IPS-NIHi11 (cell line): ENCODE results near the gene STAB2.
A peak's percentile ranks its signal among the peaks of the same experiment; 100 is the strongest.

Experiments used
- DNase-seq: peaks from one replicate; pipeline ENCODE4 v3.0.0; 2012; ENCODE audit warnings: mixed read lengths, low spot score

STAB2 gene, protein sequence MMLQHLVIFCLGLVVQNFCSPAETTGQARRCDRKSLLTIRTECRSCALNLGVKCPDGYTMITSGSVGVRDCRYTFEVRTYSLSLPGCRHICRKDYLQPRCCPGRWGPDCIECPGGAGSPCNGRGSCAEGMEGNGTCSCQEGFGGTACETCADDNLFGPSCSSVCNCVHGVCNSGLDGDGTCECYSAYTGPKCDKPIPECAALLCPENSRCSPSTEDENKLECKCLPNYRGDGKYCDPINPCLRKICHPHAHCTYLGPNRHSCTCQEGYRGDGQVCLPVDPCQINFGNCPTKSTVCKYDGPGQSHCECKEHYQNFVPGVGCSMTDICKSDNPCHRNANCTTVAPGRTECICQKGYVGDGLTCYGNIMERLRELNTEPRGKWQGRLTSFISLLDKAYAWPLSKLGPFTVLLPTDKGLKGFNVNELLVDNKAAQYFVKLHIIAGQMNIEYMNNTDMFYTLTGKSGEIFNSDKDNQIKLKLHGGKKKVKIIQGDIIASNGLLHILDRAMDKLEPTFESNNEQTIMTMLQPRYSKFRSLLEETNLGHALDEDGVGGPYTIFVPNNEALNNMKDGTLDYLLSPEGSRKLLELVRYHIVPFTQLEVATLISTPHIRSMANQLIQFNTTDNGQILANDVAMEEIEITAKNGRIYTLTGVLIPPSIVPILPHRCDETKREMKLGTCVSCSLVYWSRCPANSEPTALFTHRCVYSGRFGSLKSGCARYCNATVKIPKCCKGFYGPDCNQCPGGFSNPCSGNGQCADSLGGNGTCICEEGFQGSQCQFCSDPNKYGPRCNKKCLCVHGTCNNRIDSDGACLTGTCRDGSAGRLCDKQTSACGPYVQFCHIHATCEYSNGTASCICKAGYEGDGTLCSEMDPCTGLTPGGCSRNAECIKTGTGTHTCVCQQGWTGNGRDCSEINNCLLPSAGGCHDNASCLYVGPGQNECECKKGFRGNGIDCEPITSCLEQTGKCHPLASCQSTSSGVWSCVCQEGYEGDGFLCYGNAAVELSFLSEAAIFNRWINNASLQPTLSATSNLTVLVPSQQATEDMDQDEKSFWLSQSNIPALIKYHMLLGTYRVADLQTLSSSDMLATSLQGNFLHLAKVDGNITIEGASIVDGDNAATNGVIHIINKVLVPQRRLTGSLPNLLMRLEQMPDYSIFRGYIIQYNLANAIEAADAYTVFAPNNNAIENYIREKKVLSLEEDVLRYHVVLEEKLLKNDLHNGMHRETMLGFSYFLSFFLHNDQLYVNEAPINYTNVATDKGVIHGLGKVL (N-terminal part only)

DNA sequence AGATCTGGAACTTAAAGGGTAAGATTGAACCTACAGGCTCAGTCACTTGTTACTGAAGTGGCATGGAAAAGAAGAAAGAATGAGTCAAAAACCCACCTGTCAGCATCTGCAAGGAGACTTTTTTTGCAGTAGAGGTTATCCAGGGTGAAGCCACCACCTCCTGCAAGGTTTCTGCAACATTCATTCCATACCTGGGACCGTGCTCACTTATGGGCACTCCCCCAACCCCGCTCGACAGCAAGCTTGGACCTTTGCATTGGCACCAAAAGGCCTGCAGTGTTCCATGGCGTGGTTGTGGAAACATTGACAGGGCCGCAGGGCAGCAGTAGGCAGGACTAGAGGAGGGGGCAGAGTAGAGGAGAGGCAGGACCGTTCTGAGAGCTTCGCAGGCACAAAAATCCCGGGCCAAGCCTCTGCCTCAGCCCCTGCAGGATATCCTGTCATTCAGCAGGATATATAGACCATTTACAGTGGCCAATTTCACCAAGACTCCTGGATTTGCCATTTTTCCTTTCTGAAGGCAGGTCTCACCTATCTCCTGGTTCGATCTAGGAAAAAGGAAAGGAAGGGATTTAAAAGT is at the start of gene STAB2:
STAB2 (plus strand) TSS at position 483 of the 580 bp plus-strand sequence. CDS start 204 bp downstream, outside the sequence.
- DNase-seq = no peak

DNA sequence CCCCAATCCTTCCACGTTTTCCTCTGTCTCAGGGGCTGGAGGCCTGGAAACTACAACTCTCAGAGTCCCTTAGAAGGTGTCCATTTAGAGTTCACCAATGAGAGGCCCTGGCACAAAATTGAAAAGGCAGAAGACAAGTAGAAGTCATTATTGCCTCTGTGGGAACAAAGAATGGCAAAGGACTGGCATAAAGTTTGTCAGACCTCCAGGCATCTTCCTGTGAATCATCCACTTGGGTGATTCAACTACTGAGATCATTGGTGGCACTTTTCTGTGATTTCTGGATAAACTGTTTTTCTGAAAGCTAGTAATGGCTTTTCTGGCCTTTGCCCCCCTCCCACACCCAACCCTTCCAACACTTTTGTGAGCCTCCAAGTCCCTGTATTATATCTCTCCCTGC is 48.7 kb upstream of the STAB2 start:
- no peak for DNase-seq

DNA sequence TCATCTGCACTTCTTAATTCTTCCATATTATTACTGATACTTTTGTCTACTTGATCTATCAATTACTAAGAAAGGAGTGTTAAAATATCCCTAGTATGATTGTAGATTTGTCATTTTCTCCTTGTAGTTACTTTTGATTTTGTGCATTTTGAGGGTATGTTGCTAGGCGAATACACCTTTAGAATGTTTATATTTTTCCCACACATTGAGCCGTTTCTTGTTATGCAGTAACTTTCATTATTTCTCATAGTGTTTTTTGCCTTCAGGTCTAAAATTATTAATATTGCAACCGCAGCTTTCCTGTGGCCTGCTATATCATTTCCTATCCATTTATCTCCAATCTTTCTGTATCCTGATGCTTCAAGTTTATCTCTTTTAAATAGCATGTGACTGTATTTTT is 46.8 kb upstream of the STAB2 start:
- no peak for DNase-seq

DNA sequence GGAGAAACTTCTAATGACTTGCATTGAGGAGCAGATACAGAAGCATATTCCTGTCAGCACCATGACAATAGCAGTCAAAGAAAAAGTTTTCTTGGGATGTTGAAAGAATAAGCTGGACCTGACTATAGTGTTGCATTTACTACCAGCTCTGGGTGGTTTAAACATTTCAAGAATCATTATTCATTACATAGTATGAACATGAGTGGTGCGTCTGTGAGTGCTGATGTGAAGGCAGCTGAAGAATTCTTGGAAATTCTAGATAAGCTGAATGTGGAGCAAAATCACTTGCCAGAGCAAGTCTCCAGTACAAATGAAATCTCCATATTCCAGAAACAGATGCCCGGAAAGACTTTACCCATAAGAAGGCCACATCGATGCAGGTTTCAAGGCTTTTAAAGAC is 45.0 kb upstream of the STAB2 start:
- DNase-seq = no peak

DNA sequence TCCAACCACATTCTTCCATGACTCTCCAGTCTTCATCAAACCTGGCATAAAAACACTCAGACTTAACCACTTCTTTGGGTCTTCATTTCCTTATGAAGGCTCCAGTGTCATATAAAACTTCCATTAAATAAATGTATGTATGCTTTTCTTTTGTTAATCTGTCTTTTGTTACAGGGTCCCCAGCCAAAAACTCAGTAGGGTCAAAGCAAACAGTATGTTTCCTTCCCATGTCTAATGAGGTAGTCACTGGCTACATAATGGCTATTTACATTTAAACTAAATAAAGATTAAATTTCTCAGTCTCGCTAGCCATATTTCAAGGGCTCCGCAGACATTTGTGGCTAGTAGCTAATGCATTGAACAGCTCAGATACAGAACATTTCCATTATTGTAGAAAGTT is 40.1 kb upstream of the STAB2 start:
- DNase-seq = no peak

DNA sequence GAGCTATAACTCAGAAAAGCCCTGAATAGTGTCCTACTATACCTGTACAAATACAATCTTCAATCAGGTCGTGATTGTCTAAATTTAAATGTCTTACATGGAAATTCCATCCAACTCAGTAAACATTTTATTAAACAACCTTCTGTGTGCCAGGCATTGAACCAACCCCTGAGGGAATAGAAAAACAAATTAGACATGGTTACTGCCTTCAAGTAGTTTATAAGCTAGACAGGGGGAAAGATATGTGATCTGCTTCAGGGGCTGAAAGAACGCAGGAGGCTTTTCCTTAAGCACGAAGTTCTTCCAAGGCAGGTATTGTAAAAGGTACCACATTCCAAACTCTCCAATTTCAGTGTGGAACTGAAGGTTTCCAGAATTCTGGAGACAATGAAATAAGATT is 39.7 kb upstream of the STAB2 start:
- DNase-seq = no peak

DNA sequence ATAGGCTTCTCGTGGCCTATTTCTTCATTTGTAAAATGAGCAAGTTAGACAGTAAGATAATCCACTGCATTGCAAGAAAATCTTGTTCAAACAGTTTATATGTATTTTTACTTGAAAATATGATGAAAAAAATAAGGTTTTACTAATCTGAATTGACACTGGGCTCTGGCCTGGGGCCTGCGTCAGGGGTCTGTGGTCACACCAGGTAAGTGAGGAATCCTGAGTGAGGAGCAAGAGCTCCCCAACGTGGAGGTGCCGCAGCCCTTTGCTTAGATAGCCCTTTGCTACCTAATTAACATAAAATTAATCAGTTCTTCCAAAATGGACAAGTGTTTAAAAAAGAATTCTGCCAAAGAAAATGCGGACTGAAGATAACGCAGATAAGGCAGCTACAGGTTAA is 39.1 kb upstream of the STAB2 start:
- DNase-seq = peak; percentile 22

DNA sequence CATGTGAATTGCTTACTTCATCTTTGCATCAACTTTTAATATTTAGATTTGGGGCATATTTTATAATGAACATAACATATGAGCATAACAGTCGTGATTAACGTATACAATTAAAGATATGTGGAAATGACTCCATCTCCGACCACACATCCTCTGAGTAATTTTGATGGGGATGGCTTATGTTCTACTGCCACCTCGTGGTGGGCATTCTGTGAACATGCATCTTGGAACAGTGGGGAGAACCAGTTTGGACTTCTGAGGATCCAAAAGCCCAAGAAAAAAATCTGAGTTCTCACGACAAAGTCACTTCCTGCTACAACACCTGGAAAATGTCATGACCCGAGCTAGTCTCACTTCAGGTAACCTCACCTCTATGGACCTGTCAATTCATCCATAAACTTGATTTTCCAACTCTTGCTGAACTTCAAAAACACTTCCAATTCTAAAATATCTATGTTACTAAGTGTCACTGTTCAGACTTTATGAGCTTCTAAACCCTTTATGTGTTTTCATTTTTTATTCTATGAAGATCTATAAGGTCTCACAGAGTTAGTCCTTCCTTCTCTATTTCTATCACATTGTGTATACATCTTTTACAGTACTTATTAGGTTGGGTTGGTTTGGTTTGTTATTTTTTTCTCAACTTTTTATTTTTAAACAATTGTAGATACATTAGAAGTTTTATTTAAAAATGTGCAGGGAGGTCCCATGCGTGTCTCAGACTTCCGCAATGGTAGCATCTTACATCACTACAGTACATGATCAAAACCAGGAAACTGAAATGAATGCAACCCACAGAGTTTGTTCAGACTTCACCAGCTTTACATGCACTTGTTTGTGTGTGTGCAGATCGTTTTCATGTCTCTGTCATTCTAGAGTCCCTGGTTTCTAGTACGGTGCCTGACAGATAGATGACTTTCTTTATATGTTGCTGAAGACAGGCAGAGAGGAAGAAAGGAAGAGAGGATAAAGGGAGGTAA is 38.2 kb upstream of the STAB2 start:
- DNase-seq = peak; percentile 73

DNA sequence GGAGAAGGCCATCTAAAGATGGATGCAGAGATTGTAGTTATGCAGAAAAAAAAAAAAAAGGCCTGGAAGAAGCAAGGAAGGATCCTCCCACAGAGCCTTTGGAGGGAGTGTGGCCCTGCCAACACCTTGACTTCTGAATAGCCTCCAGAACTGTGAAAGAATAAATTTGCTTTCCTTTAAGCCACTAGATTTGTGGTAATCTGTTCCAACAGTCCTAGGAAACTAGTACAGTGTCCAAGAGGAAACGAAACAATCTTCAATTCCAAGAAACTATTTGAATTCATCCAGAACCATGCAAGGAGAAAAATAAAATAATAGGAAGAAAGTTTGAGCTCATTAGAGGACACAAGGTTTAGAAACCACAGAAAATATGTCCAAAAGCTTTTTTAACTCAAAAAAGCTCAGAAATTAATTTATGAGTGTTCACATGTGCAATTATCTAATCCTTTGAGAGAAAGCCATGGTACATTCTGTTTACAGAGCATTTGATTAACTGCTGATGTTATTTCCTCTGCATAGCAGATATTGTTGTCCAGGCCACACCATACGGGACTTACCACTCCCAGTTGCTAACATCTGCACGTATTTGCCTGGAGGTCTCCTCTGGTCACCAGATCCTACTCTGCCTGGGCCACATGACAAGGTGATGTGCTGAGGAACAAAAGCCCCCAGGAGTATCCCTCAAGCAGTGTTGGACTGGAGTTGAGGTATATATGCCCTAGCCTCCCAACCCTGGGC is 30.0 kb upstream of the STAB2 start:
- no peak for DNase-seq

DNA sequence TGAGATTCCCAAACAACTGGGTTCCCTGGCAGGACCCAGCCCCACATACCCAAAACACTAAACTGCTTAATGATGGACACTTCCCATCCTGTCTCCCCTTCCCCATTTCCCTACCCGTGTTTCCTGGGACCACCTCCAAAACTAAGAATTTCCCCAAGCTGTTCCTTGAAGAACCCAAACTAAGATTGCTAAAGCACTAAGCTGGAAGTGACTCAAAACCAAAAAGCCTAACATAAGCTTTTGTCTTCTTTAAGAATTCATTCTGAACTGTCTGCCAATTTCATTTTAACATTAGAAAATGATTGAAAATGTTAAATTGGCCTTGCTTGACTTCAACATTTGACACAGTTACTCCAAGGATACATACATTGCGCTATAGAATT is 29.5 kb upstream of the STAB2 start:
- DNase-seq = no peak

DNA sequence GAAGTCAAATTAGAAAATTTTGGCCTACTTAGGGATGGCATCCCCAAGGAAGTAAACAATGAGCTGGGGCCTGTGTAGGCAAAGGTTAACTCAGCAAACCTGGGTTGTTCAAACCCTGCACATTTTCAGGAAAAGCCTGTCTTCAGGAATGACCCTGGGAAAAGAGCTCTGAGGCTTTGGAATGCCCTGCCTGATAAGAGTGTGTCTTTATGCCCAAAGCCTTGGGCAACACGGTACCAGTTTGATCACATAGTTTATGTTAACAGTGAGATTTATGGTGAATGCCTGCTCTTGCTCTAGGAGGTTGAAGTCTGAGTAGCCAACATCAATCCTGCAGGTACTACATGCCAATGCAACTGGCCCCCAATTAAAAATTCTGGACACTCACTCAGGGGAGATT is 28.2 kb upstream of the STAB2 start:
- DNase-seq = no peak

DNA sequence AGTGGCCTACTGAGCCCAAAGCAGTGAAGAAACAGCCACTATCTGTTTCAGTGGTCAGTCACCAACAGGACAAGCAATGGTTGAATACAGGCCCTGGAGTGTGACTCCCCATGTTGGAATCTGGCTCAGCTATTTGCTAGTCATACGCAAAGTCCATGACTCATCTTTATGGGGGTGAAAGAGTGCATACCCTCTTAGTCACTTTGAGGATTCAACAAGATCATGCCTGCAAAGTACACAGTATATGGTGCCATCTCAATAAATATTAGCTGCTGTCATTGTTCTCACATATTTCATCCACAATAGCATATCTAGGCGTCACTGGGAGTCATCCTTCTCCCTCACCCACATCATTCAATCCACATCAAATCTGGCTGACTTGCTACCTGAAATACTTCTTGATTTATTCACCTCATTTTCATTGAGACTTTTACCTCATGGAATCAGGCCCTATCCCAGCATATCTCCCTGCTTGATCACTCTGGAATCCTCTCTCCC is 26.4 kb upstream of the STAB2 start:
- DNase-seq = no peak

DNA sequence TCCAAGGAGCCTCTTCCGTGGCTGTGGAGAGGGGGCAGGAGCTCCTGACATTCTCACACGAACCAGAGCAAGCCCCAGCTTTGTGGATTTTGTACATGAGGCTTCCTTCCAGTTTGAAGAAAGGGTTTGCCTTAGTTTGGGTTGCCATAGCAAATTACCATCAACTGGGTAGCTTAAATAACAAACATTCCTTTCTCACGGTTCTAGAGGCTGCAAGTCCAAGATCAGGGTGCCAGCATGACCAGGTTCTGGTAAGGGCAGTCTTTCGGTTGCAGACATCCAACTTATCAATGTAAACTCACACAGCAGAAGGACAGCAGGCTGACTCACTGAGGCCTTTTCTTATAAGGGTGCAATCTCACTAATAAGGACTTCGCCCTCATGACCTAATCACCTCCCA is 25.9 kb upstream of the STAB2 start:
- no peak for DNase-seq

DNA sequence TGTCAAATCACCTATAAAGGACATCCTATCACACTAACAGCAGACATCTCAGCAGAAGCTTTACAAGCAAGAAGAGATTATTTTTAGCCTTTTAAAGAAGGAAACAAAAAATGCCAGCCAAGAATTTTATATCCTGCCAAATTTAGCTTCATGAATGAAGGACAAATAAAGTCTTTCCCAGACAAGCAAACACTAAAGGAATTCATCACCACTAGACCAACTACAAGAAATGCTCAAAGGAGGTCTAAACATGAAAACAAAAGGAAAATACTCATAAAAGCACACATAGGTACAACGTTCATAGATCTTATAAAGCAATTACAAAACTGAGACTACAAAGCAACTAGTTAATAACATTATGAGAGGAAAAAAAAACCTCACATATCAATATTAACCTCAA is 20.7 kb upstream of the STAB2 start:
- DNase-seq = no peak

DNA sequence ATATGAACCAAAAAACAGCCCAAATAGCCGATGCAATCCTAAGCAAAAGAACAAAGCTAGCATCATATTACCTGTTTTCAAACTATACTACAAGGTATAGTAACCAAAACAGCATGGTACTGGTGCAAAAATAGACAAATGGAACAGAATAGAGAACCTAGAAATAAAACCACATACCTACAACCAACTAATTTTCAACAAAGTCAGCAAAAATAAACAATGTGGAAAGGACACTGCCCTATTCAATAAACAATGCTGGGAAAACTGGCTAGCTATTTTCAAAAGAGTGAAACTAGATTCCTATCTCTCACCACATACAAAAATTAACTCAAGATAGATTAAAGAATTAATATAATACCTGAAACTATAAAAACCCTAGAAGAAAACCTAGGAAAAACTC is 17.8 kb upstream of the STAB2 start:
- no peak for DNase-seq

DNA sequence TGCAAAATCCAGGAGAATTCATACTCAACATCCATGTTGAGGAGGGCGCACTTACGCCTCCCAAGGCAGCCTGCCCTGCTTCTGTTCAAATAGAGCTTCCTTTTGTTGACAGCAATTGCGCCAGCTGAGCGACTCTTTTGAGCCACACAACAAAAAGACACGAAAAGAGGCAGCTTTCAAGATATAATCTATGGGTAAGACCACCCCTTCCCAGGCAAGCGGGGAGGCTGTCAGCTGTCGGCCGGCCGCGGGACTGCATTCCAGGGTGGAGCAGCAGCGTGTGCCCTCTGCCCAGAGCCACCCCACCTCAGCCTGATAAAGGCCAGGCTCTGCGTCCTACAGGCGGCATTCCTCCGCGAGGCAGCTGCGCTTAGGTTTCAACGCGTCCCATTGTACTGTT is 15.8 kb upstream of the STAB2 start:
- DNase-seq = peak; percentile 39

DNA sequence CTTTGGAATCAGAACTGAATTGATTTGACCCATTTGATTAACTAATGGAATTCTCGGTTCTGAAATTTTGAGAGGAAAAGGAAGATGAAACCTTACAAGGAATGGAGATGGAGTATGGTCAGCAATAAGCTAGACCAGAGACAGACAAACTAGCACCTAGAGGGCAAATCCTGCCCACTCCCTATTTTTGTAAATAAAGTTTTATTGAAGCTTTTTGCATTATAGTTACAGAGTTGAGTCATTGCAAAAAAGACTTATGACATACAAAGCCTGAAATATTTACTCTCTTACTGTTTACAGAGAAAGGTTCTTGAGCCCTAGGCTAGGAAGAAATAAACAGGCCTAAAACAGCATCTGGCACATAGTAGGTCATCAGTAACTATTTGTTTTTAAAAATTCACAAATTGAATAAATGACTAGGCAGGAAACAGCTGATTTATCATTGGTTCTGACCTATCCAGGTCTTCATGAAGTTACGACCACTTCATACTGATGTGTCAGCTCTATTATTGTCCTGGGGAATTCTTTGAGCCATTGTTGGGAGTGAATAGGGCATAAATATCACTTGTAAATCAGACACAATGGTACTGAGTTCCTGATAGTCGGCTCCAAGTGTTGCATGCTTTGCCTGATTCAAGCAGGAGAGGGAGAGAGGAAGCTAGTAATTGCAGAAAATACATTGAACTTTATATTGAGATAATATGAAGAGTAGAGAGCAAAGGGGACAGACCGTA is 14.6 kb upstream of the STAB2 start:
- DNase-seq = no peak

DNA sequence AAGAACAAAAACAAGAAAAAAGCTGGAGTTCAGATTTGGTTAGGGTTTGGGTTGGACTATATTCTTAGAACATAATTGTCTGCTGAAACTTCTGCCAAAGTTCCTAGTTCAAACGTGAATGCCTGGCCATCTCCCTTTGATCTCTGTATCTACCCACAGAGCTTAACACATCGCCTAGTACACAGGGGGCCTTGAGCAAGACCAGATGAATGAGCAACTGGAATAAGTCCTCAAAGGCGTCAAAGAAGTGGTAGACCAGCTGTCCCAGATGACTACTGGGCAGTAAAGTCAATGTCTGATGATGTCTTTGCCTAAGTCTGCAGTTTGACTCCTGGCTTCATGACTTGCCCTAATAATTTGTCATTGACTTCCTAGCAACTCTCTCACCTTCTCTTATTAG is 13.9 kb upstream of the STAB2 start:
- DNase-seq = no peak

DNA sequence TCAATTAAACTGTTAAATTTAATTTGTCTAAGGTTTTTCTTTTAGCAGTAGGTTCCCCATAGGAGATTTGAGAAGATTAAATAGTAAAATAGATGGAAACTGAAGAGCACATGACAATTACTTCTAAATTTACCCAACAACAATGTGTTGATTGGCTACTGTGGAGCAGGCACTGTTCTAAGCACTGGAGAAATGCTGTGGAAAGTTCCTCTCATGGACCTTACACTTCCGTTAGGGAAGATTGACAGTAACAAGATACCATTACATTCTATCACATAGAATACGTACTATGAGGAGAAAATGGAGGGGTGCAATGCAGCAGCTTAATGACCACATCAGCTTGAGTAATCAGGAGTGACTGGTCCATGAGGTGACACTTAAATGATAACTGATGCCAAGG is 8.1 kb upstream of the STAB2 start:
- DNase-seq = no peak
